HEK293 (cell line): ENCODE measurements around the gene CLNK.

Experiments
- CTCF ChIA-PET: fragments of 350-600 bp; formaldehyde crosslinking; extraction: SDS; loops from one replicate; lab custom pipeline; 2021; ENCODE audit warnings: antibody characterized with exemption; lab: Yijun Ruan, JAX
- POLR2A ChIA-PET: fragments of 300-600 bp; formaldehyde crosslinking; extraction: SDS; loops from one replicate; lab custom pipeline; 2020; ENCODE audit warnings: antibody characterized with exemption, inconsistent platforms; lab: Yijun Ruan, JAX
- H3K27ac ChIP-seq: fragments of 200-500 bp; sonication (Bioruptor generic); 2 replicates; pipeline ENCODE4 v1.5.1; 2014; ENCODE audit warnings: low read depth, low read length, control low read depth, inconsistent platforms; ENCODE audit errors: extremely low read depth
- H3K36me3 ChIP-seq, 2 experiments: fragments of 200-500 bp in 1 of 2; sonication (Bioruptor generic) in 1 of 2; 1 replicate in 1 of 2; 2 replicates in 1 of 2; pipeline ENCODE4 v1.5.1; 2014 to 2017; ENCODE audit warnings: inconsistent platforms in 2 of 2, low read length in 2 of 2; ENCODE audit not compliant: control insufficient read depth in 2 of 2, insufficient read depth in 1 of 2
- H3K4me1 ChIP-seq: fragments of 200-500 bp; sonication (Bioruptor generic); 2 replicates; pipeline ENCODE4 v1.5.1; 2014; ENCODE audit warnings: mild to moderate bottlenecking, low read length, inconsistent platforms; ENCODE audit not compliant: control insufficient read depth, insufficient read depth
- H3K4me3 ChIP-seq: 2 replicates; pipeline ENCODE4 v1.5.1; 2011; ENCODE audit warnings: low read depth, mild to moderate bottlenecking, control low read depth, low read length, moderate library complexity
- H3K9me3 ChIP-seq: fragments of 200-500 bp; sonication (Bioruptor generic); 2 replicates; pipeline ENCODE4 v1.5.1; 2014; ENCODE audit warnings: low read depth, low read length, inconsistent platforms; ENCODE audit not compliant: control insufficient read depth, insufficient read depth
- BCL11B ChIP-seq: fragments of 450-650 bp; formaldehyde crosslinking; IDR thresholded peaks from 2 replicates; pipeline ENCODE4 v1.5.1; 2016; ENCODE audit warnings: low read depth, missing biosample characterization, missing genetic modification characterization
- EGR2 ChIP-seq: fragments of 450-650 bp; formaldehyde crosslinking; IDR thresholded peaks from 2 replicates; pipeline ENCODE4 v1.5.1; 2016; ENCODE audit warnings: low read depth, missing biosample characterization, missing genetic modification characterization
- FEZF1 ChIP-seq: fragments of 450-650 bp; formaldehyde crosslinking; IDR thresholded peaks from 2 replicates; pipeline ENCODE4 v1.5.1; 2016; ENCODE audit warnings: missing biosample characterization, missing genetic modification characterization
- GLIS1 ChIP-seq: fragments of 450-650 bp; formaldehyde crosslinking; IDR thresholded peaks from 2 replicates; pipeline ENCODE4 v1.5.1; 2016; ENCODE audit warnings: missing biosample characterization, missing genetic modification characterization
- INSM2 ChIP-seq: fragments of 450-650 bp; formaldehyde crosslinking; IDR thresholded peaks from 2 replicates; pipeline ENCODE4 v1.5.1; 2016; ENCODE audit warnings: missing biosample characterization, missing genetic modification characterization
- KLF10 ChIP-seq: fragments of 450-650 bp; IDR thresholded peaks from 2 replicates; pipeline ENCODE4 v1.5.1; 2018; ENCODE audit warnings: missing biosample characterization, mild to moderate bottlenecking, missing genetic modification characterization
- TSHZ1 ChIP-seq: fragments of 450-650 bp; formaldehyde crosslinking; IDR thresholded peaks from 2 replicates; pipeline ENCODE4 v1.5.1; 2016; ENCODE audit warnings: missing biosample characterization, missing genetic modification characterization, borderline replicate concordance
- ZBTB1 ChIP-seq: fragments of 450-650 bp; formaldehyde crosslinking; IDR thresholded peaks from 2 replicates; pipeline ENCODE4 v1.5.1; 2016; ENCODE audit warnings: missing biosample characterization, missing genetic modification characterization
- ZEB2 ChIP-seq: fragments of 450-650 bp; formaldehyde crosslinking; IDR thresholded peaks from 2 replicates; pipeline ENCODE4 v1.5.1; 2016; ENCODE audit warnings: missing biosample characterization, missing genetic modification characterization
- ZIC2 ChIP-seq: fragments of 450-650 bp; formaldehyde crosslinking; IDR thresholded peaks from 2 replicates; pipeline ENCODE4 v1.5.1; 2016; ENCODE audit warnings: missing biosample characterization, missing genetic modification characterization
- ZNF121 ChIP-seq: fragments of 450-650 bp; formaldehyde crosslinking; IDR thresholded peaks from 2 replicates; pipeline ENCODE4 v1.5.1; 2016; ENCODE audit warnings: missing biosample characterization, missing genetic modification characterization
- ZNF184 ChIP-seq: fragments of 450-650 bp; IDR thresholded peaks from 2 replicates; pipeline ENCODE4 v1.5.1; 2018; ENCODE audit warnings: missing biosample characterization, mild to moderate bottlenecking, missing genetic modification characterization
- ZNF214 ChIP-seq: fragments of 450-650 bp; formaldehyde crosslinking; IDR thresholded peaks from 2 replicates; pipeline ENCODE4 v1.5.1; 2017; ENCODE audit warnings: missing biosample characterization, mild to moderate bottlenecking, missing genetic modification characterization, borderline replicate concordance
- ZNF302 ChIP-seq: fragments of 450-650 bp; formaldehyde crosslinking; IDR thresholded peaks from 2 replicates; pipeline ENCODE4 v1.5.1; 2016; ENCODE audit warnings: missing biosample characterization, missing genetic modification characterization, low read depth
- ZNF341 ChIP-seq: fragments of 450-650 bp; formaldehyde crosslinking; IDR thresholded peaks from 2 replicates; pipeline ENCODE4; 2016; ENCODE audit warnings: low read depth, missing biosample characterization, missing genetic modification characterization
- ZNF350 ChIP-seq: fragments of 450-650 bp; formaldehyde crosslinking; IDR thresholded peaks from 2 replicates; pipeline ENCODE4 v1.5.0; 2017; ENCODE audit warnings: missing biosample characterization, mild to moderate bottlenecking, missing genetic modification characterization
- ZNF549 ChIP-seq: fragments of 450-650 bp; IDR thresholded peaks from 2 replicates; pipeline ENCODE4 v1.5.1; 2018; ENCODE audit warnings: missing biosample characterization, missing genetic modification characterization, mild to moderate bottlenecking, inconsistent platforms, moderate library complexity
- ZNF560 ChIP-seq: fragments of 450-650 bp; formaldehyde crosslinking; IDR thresholded peaks from 2 replicates; pipeline ENCODE4 v1.5.1; 2017; ENCODE audit warnings: missing biosample characterization, missing genetic modification characterization, borderline replicate concordance
- ZNF561 ChIP-seq: fragments of 450-650 bp; IDR thresholded peaks from 2 replicates; pipeline ENCODE4 v1.5.1; 2018; ENCODE audit warnings: missing biosample characterization, missing genetic modification characterization, borderline replicate concordance
- ZNF600 ChIP-seq: fragments of 450-650 bp; formaldehyde crosslinking; IDR thresholded peaks from 2 replicates; pipeline ENCODE4 v1.5.1; 2016; ENCODE audit warnings: missing biosample characterization, missing genetic modification characterization
- ZNF624 ChIP-seq: fragments of 450-650 bp; formaldehyde crosslinking; IDR thresholded peaks from 2 replicates; pipeline ENCODE4 v1.5.1; 2017; ENCODE audit warnings: missing biosample characterization, missing genetic modification characterization
- ZNF629 ChIP-seq: fragments of 450-650 bp; formaldehyde crosslinking; IDR thresholded peaks from 2 replicates; pipeline ENCODE4 v1.5.1; 2017; ENCODE audit warnings: missing biosample characterization, missing genetic modification characterization
- ZNF639 ChIP-seq: fragments of 450-650 bp; formaldehyde crosslinking; IDR thresholded peaks from 2 replicates; pipeline ENCODE4 v1.5.1; 2016; ENCODE audit warnings: missing biosample characterization, missing genetic modification characterization
- ZNF664 ChIP-seq: fragments of 450-650 bp; formaldehyde crosslinking; IDR thresholded peaks from 2 replicates; pipeline ENCODE4 v1.5.1; 2016; ENCODE audit warnings: missing biosample characterization, missing genetic modification characterization
- ZNF776 ChIP-seq: fragments of 450-650 bp; formaldehyde crosslinking; IDR thresholded peaks from 2 replicates; pipeline ENCODE4 v1.5.0; 2017; ENCODE audit warnings: missing biosample characterization, missing genetic modification characterization, borderline replicate concordance
- ZSCAN18 ChIP-seq: fragments of 450-650 bp; formaldehyde crosslinking; IDR thresholded peaks from 2 replicates; pipeline ENCODE4 v1.5.1; 2016; ENCODE audit warnings: missing biosample characterization, missing genetic modification characterization
- TF ChIP-seq, protein P1 (sequence below): fragments of 450-650 bp; IDR thresholded peaks from 2 replicates; pipeline ENCODE4 v1.5.1; 2018; ENCODE audit warnings: missing biosample characterization, missing genetic modification characterization

The CLNK gene

DNA sequence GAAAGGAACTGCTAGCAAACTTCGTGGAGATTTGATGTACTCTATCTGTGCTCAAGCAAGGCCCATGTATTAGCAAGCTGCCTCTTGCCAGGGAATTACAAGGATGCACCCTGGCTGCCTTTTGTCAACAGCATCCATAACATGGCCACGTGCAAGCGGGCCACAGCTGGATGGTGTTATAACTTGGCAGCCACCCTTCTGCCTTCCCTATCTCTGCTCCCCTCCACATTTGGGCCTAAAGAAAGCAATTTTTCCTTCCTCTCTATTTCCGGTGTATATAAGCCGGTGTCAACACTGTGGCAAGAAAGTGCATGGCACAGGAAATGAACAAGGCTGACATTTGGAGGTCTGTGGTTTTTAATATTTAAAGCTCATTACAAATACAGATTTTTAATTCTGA is 94.8 kb downstream of the CLNK start:
- Histone ChIP-seq H3K4me3 (no peak overlapping the region), H3K9me3 (no peaks in the 10 kb centered on the region), H3K36me3 (no peaks in the 10 kb centered on the region), H3K4me1 (no peaks in the 10 kb centered on the region)
- CTCF ChIA-PET, result no interaction called here
- POLR2A ChIA-PET, result interaction anchor here (2.1 kb wide), 1 partner anchor 29 kb away, joined by 10 read pairs; no protein-coding TSS in a partner anchor
- TF ChIP-seq GLIS1 (tag by site-specific recombination) (no peak), ZNF350 (tag by site-specific recombination) (no peak), ZNF302 (no peak)
- TF ChIP-seq, all 188 proteins: peak for 0
- H3K27ac ChIP-seq, result no peak overlapping the region

DNA sequence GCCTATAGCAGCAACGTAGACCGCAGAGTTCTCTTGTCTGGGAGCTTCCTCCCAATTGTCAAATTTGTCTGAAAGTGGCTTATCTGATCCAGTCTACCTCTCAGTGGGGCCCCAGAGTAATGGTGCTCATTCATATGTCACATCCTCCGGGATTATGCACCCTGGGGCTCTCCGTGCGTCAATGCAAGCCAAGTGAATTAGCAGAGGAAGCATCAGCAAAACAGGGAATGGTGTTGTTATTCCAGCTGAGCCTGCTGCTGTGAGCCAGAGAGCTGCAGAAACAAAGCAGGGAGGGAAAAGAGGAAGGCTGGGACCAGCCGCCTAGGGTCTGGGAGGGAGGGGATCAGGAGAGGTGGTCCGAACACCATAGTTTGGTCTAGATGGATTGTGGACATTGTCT is 95.2 kb downstream of the CLNK start:
- ChIA-PET CTCF (no interaction called here), POLR2A (interaction anchor here (2.1 kb wide), 1 partner anchor 30 kb away, joined by 10 read pairs; no protein-coding TSS in a partner anchor)
- H3K4me1 ChIP-seq, result no peaks in the 10 kb centered on the region
- TF ChIP-seq FEZF1 (tag by site-specific recombination) (no peak), ZEB2 (tag by site-specific recombination) (0 out of 2 replicates have a peak, but pooled peaks have one; percentile 18), ZIC2 (tag by site-specific recombination) (peak; percentile 82), INSM2 (tag by site-specific recombination) (0 out of 2 replicates have a peak, but pooled peaks have one; percentile 77), ZNF214 (no peak), ZNF121 (tag by site-specific recombination) (no peak), ZNF600 (tag by site-specific recombination) (0 out of 2 replicates have a peak, but pooled peaks have one; percentile 28), ZNF560 (no peak), ZNF664 (tag by site-specific recombination) (no peak), EGR2 (tag by site-specific recombination) (no peak), ZNF549 (tag by site-specific recombination) (no peak), ZNF341 (no peak), TSHZ1 (tag by site-specific recombination) (peak; percentile 31; the same call in 1 of the 2 replicates), ZBTB1 (tag by site-specific recombination) (no peak), BCL11B (tag by site-specific recombination) (no peak), ZNF639 (no peak), KLF10 (tag by site-specific recombination) (no peak), ZNF184 (tag by site-specific recombination) (no peak), ZNF624 (tag by site-specific recombination) (no peak), ZNF776 (no peak), ZSCAN18 (tag by site-specific recombination) (no peak), ZNF629 (peak; percentile 71), ZNF561 (tag by site-specific recombination) (no peak)
- TF ChIP-seq, protein P1, sequence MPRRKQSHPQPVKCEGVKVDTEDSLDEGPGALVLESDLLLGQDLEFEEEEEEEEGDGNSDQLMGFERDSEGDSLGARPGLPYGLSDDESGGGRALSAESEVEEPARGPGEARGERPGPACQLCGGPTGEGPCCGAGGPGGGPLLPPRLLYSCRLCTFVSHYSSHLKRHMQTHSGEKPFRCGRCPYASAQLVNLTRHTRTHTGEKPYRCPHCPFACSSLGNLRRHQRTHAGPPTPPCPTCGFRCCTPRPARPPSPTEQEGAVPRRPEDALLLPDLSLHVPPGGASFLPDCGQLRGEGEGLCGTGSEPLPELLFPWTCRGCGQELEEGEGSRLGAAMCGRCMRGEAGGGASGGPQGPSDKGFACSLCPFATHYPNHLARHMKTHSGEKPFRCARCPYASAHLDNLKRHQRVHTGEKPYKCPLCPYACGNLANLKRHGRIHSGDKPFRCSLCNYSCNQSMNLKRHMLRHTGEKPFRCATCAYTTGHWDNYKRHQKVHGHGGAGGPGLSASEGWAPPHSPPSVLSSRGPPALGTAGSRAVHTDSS (tag by site-specific recombination), result no peak

More for the DNA sequence above, 95.2 kb downstream of the CLNK start:
- Histone ChIP-seq H3K27ac (peak overlapping the region; percentile 44; the same call in 1 of the 2 replicates), H3K9me3 (no peaks in the 10 kb centered on the region), H3K4me3 (no peak overlapping the region), H3K36me3 (no peaks in the 10 kb centered on the region)
